ENCODE results near the gene MICALL2. TPM values are rescaled to one million over a fixed set of nuclear protein-coding genes. Genes with fewer than 3 reads are reported as not detected.

The MICALL2 gene
- total RNA-seq, 1 donor from 2014 or later: 8.3 TPM

- Histone ChIP-seq H3K27me3 (ENCODE audit: low read depth) (peaks cover 86% of the 10 kb centered on the region), H3K9me3 (replicated peaks) (peaks cover 36% of the 10 kb centered on the region), H3K27ac (replicated peaks) (no peak overlapping the region), H3K36me3 (no peaks in the 10 kb centered on the region), H3K4me3 (no peak overlapping the region), H3K4me1 (no peaks in the 10 kb centered on the region)
- TF ChIP-seq CTCF (IDR thresholded peaks at IDR 0.05; ENCODE audit: borderline replicate concordance): no peak
- no peak for DNase-seq
- intact Hi-C loops (cut with micrococcal nuclease): no loop called here
These were observed 66.7 kb downstream of the MICALL2 start for GRCh38 chr7:1392556-1392955.

- TF ChIP-seq CTCF (IDR thresholded peaks at IDR 0.05; ENCODE audit: borderline replicate concordance): no peak
- Histone ChIP-seq H3K36me3 (no peaks in the 10 kb centered on the region), H3K9me3 (replicated peaks) (peaks cover 36% of the 10 kb centered on the region), H3K4me1 (no peaks in the 10 kb centered on the region), H3K27ac (replicated peaks) (no peak overlapping the region), H3K27me3 (ENCODE audit: low read depth) (peaks cover 91% of the 10 kb centered on the region), H3K4me3 (no peak overlapping the region)
- intact Hi-C loops (cut with micrococcal nuclease): no loop called here
- DNase-seq: no peak
These were observed 67.8 kb downstream of the MICALL2 start for GRCh38 chr7:1391449-1391848.

DNA sequence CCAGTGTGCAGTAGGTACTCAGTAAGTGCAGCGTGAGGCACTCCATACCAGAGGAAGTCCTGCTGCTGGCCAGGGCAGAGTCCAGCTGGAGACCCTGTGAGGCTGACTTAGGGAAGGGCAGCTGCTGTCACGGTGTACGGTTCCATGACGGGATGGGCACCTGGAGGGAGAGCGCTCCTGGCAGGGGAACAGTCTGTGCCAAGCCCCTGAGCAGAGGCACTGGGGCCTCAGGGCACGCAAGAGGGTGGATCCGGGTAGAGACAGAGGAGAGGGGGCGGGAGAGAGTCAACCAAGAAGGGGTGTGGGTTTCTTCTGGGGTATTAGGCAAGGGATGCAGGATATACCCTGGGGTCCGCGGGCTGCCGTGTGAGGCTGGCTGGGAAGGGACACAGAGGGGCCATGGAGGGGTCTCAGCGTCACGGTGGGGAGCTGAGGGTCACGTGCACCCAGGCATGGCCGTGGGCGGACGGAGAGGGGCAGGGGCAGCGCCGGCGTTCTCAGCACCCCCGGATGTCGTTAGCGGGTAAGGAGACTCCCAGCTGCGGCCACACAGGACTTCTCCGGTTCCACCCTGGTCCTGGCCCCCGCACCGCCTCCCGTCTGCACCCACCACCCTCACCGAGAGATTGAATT is 70.5 kb downstream of the MICALL2 start:
- Histone ChIP-seq H3K4me3 (no peak overlapping the region), H3K36me3 (no peaks in the 10 kb centered on the region), H3K9me3 (replicated peaks) (peaks cover 18% of the 10 kb centered on the region), H3K27ac (replicated peaks) (no peak overlapping the region), H3K4me1 (no peaks in the 10 kb centered on the region), H3K27me3 (ENCODE audit: low read depth) (peaks cover 92% of the 10 kb centered on the region)
- no peak for TF ChIP-seq CTCF (IDR thresholded peaks at IDR 0.05; ENCODE audit: borderline replicate concordance)
- intact Hi-C loops (cut with micrococcal nuclease): no loop called here
- DNase-seq: no peak

DNA sequence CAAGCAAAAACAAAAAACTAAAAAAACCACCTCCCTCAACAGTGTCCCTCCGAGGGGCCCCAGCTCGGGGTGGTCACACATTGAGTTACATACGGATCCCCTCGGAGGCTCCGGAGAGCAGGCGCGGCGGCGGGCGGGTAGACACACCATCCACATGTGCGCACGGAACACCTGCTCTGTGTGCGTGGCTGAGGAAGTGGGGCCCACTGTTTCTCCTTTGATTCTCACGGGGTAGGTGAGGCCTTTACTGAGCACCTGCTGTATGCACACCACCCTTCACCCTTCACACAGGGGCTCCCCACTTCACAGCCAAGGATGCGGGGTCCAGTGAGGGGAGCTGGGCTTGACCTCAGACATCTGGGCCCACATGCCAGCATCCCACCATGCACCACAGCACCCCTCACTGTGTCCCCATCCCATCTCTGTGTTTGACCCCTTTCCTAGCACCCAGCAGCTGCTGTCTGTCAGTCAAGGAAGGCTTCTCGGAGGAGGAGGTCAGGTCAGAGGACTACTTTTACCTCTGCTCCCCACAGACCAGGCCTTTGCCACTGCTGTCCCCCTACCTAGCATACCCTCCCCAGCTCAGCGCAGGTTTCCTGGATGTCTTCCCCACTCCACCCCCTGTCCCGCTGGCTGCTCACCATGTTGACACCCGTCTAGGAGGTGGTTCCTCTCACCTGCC is 71.1 kb downstream of the MICALL2 start:
- TF ChIP-seq CTCF (IDR thresholded peaks at IDR 0.05; ENCODE audit: borderline replicate concordance): no peak
- DNase-seq: no peak
- H3K36me3 ChIP-seq: no peaks in the 10 kb centered on the region
- peaks cover 92% of the 10 kb centered on the region for H3K27me3 ChIP-seq (ENCODE audit: low read depth)
- no peaks in the 10 kb centered on the region for H3K4me1 ChIP-seq
- H3K4me3 ChIP-seq: no peak overlapping the region
- peaks cover 17% of the 10 kb centered on the region for H3K9me3 ChIP-seq (replicated peaks)
- H3K27ac ChIP-seq (replicated peaks): no peak overlapping the region
- intact Hi-C loops (cut with micrococcal nuclease): no loop called here

- peaks cover 92% of the 10 kb centered on the region for H3K27me3 ChIP-seq (ENCODE audit: low read depth)
These were observed 72.0 kb downstream of the MICALL2 start for GRCh38 chr7:1387261-1387660.

More at GRCh38 chr7:1387261-1387660, 72.0 kb downstream of the MICALL2 start:
- no peak for DNase-seq
- no peaks in the 10 kb centered on the region for H3K36me3 ChIP-seq
- intact Hi-C loops (cut with micrococcal nuclease): no loop called here
- TF ChIP-seq CTCF (IDR thresholded peaks at IDR 0.05; ENCODE audit: borderline replicate concordance): no peak
- no peaks in the 10 kb centered on the region for H3K4me1 ChIP-seq
- H3K27ac ChIP-seq (replicated peaks): no peak overlapping the region
- peaks cover 13% of the 10 kb centered on the region for H3K9me3 ChIP-seq (replicated peaks)
- H3K4me3 ChIP-seq: no peak overlapping the region
